B cell (primary cell): ENCODE results near the gene LIMK2.

ENCODE experiments used
- EZH2 ChIP-seq: IDR thresholded peaks from 2 replicates; pipeline ENCODE4 v1.6.1; 2012; ENCODE audit warnings: borderline replicate concordance, low read depth, mild to moderate bottlenecking, moderate library complexity, low read length; ENCODE audit not compliant: insufficient read depth, poor library complexity, severe bottlenecking
- TF ChIP-seq, protein P1 (sequence below): fragments of 200-600 bp; IDR thresholded peaks from one replicate; pipeline ENCODE4 v1.8.0; 2022; ENCODE audit warnings: antibody characterized with exemption, mild to moderate bottlenecking

DNA sequence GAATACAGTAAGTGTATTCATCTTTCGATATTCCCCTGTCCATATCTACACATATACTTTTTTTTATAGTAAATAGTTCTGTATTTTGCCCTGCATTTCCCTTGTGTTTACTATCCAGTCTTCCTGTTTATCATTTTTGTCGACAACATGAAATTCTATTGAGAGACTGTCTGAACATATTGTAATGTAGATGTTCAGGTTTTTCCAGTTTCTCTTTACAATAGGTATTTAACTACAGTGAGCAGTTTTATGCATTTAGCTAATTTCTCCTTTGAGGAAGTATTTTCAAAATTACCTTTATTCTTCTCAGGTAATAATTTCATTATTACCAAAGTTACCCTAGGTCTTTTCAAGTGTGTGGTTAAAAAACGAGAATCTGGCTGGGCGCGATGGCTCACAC lies 63.5 kb downstream of the LIMK2 start:
- TF ChIP-seq EZH2, result no peak
- TF ChIP-seq, protein P1, sequence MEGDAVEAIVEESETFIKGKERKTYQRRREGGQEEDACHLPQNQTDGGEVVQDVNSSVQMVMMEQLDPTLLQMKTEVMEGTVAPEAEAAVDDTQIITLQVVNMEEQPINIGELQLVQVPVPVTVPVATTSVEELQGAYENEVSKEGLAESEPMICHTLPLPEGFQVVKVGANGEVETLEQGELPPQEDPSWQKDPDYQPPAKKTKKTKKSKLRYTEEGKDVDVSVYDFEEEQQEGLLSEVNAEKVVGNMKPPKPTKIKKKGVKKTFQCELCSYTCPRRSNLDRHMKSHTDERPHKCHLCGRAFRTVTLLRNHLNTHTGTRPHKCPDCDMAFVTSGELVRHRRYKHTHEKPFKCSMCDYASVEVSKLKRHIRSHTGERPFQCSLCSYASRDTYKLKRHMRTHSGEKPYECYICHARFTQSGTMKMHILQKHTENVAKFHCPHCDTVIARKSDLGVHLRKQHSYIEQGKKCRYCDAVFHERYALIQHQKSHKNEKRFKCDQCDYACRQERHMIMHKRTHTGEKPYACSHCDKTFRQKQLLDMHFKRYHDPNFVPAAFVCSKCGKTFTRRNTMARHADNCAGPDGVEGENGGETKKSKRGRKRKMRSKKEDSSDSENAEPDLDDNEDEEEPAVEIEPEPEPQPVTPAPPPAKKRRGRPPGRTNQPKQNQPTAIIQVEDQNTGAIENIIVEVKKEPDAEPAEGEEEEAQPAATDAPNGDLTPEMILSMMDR, result no peak
